ENCODE data around the gene NHS.

The NHS gene

DNA sequence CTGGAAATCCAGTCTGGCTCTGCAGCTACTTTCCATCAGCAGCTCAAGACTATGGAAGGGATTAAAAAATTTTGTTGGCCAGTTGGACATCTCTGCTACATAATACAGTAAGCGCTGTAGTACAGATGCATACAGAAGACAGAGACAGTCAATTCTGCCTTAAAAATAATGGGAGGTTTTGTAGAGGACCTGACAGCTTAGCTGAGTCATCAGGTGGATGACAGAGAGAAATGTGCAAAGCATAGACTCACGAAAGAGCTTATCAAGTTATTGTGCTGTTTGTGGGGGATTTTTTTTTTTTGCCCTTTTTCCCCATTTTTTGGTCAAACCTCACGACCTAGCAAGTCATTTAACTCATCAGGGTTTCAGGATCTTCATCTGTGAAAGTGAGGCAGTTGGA lies 213.3 kb downstream of the NHS start:
- DNase-seq (ENCODE audit: low read depth in 2 of 2): no peak

DNA sequence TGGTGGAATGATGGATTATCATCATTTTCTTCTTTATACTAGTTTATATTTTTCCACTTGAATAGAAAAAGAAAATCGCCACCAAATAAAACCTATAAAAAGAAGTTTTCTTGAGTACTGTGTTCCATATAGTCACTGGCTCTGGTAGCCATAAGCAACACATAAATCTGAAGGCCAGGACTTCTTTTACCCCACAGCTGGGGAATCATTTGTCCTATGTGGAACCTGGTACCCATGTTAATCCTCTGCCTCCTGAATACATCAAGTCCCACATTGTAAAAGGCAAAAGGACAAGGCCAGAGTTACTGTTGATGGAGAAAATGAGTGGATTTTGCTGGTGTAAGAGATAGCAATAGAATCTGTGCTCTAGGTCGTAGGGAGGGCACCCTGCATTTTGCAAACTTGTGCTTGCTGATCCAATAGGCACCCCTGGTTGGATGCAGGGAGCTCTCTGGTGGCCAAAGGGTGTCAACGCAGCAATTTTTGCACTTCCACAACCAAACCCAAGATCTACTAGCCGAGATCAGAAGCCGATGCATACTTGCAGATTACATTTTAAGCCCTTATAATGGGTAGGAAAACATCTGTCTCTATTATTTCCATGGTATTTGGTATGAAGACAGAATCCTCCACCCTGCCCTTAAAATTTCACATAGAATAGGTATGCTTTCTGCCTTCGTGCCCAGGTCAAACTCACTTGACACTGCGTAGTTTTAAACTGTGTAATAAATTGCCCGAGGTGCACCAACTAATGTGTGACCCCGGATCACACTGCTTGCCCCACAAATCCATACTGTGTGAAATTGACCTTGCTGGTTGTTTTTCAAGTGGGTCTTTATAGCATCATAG lies 216.1 kb downstream of the NHS start:
- peak; percentile 2 to 9 for DNase-seq (ENCODE audit: low read depth in 2 of 2)

GRCh38 chrX:17591741-17592110 lies 216.7 kb downstream of the NHS start:
- DNase-seq (ENCODE audit: low read depth in 2 of 2): no peak

DNA sequence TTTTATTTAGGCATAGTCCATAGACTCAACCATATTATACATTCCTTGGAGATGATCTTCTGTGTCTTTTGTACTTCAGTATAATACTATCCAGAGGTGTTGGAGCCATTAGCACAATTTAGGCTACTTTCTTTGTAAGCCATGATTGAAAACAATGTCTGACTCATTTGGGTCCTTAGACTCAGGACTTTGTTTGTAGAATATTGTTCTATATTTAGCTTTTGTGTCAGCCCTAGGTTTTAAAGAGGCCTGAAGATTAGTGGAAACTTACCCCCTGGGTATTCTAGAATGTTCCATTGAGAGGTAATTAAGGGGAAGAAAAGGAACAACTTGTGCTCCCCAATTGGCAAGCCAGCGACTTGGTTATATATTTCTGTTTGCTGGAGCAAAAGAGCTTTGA lies 217.1 kb downstream of the NHS start:
- no peak for DNase-seq (ENCODE audit: low read depth in 2 of 2)

DNA sequence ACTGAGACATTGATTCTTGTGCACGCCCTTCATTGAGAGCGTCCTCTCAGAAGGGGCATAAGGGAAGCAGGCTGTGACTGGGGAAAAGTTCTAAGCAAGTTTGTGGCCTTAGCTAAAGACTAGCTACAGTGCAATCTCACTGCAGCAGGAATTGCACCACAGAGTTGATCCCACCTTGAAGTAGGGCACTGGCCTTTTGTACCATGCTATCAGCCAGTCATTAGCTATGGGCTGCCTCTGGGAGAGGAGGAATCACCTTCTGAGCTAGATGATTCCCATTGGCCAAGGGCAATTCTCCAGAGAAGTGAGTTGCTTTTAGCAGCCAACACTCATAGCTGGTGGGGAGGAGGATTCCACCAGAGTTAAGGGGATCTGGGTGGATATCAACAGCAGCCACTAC lies 219.7 kb downstream of the NHS start:
- no peak for DNase-seq (ENCODE audit: low read depth in 2 of 2)

DNA sequence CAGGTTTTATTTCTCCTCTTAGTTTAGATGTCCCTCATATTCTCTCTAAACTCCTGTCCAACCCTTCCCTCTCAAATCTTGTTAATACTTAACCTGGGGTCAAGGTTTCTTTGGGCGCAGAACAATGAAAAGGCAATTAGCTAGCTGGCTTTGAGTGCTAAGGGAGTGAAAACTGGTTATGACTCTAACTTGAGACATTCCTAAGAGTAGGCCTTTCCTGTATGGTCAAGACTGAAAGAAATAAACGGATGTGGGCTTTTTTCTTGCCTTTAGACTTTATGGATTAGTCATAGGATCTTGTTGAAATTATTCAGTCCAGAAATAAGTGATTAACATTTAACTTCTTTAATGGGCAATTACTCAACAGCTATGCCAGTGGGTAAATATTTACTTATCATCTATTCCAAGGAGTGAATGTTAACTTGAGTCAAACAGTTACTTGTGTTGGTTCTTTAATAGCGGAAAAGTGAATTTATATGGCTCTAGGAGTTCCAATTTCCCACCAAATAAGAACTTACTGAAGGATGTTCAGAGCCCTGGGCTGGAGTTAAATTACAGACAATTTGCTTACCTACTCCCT lies 220.5 kb downstream of the NHS start:
- no peak for DNase-seq (ENCODE audit: low read depth in 2 of 2)

- no peak for DNase-seq (ENCODE audit: low read depth in 2 of 2)
These were observed 221.1 kb downstream of the NHS start for GRCh38 chrX:17596061-17596460.

- DNase-seq (ENCODE audit: low read depth in 2 of 2): no peak
These were observed 221.7 kb downstream of the NHS start for GRCh38 chrX:17596546-17597205.

GRCh38 chrX:17597327-17597726 lies 222.3 kb downstream of the NHS start:
- DNase-seq (ENCODE audit: low read depth in 2 of 2): no peak

- no peak for DNase-seq (ENCODE audit: low read depth in 2 of 2)
These were observed 222.9 kb downstream of the NHS start for GRCh38 chrX:17597836-17598439.

DNA sequence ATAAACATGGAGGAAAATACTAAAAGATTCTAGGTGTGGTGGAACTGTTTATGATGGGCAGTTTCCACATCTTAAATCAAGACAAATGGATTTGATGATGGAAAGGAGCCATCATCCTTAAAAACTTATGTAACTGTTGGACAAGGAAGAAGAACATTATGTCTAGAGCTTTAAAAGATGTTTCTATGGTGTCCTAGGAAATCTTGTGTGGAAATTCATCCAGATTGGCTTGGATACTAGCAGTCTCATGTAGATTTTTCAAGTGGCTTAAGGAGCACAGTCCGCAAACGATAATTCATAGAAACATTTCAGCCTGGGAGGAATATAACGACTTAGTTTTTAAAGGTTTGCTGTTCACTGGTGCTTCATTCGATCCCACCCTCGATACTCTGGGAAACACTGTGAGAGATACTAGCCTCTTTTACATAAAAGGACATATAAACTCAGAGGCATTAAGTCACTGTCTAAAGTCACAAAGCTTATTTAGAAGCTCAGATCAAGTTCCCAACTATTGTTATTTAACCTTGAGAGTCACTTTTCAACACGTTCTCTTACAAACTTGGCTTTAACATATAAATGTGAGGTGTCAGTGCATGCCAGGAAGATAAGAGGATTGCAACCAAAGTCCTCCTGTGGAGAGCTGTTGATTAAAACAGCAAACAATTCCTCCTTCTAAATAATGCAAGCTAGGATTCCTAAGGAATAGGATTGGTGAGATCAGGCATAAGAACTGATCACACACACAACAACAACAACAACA lies 226.6 kb downstream of the NHS start:
- DNase-seq (ENCODE audit: low read depth in 2 of 2): no peak

DNA sequence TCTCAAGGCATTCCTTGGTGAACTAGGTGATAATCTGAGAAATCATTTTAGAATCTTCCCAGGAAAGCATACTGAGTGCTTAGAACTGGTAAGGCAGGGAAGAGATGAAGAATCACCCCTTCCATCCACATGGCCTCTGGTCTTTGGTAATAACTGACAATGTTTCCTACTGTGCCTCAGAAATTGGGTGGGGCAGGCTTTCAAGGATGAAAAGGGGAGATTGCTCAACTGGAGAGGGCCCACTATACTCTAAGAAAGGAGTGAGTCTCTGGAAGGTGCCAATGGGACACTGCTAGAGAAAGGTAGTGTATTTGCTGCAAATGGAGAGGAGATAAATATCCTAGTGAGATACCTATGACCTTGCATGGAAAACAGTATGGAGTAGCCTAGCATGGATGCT lies 227.2 kb downstream of the NHS start:
- DNase-seq (ENCODE audit: low read depth in 2 of 2): no peak

DNA sequence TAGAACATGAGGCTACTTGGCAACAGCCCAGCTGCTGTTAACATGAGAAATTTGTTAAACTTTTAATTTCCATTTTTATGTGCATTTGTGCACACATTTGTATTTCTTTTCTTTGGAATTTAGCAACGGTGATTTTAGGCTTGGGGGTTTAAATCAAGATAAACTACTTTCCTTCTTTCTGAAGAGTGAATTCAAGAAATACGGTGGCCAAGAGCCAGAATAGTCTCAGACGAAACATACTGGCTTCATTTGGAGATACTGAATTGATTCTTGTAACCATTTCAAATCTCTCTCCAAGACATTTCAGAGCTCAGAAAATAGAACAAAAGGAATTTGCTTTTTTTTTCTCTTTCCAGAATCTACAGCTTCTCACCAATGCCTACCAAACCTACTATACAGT lies 228.2 kb downstream of the NHS start:
- DNase-seq (ENCODE audit: low read depth in 2 of 2): no peak

DNA sequence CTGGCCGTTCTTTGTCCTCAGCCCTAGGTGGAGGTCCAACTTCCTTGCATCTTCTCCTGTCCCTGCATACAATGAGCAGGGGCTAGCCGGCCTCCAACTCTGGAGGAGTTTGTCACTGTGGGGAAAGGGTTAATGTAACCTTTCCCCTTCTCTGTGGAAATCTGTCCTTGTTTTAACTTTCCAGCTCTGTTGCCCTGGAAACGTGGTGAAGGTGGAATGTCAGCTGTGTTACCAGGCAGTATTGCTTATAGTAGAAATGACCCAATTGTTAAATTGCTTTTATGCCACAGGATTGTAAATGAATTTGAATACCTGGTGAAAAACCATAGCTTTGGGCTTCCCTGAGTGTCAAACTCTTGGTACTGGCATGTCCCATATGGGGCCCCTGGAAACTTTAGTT lies 230.7 kb downstream of the NHS start:
- DNase-seq (ENCODE audit: low read depth in 2 of 2): no peak

GRCh38 chrX:17606231-17606630 lies 231.2 kb downstream of the NHS start:
- no peak for DNase-seq (ENCODE audit: low read depth in 2 of 2)

- DNase-seq (ENCODE audit: low read depth in 2 of 2): no peak
These were observed 233.9 kb downstream of the NHS start for GRCh38 chrX:17608888-17609287.

DNA sequence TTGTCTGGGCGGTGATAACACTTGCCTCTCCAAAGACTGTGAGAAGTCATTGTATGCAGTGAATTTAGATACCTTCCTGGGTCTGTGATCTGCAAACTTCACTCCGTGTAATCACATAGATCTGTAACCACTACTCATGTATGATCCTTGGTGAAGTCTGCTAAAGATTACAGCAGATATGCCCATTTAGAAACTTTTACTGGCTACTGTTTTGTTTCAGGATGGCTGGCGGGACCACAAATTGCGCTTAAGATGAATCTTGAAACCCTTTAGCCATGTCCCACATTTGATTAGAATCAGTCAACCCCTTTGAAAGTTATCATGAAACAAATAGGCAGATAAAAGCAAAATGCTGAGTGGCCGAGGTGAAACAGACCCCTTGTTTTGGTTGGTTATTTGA lies 235.8 kb downstream of the NHS start:
- no peak for DNase-seq (ENCODE audit: low read depth in 2 of 2)

GRCh38 chrX:17613979-17614588 lies 239.1 kb downstream of the NHS start:
- DNase-seq (ENCODE audit: low read depth in 2 of 2): no peak

- no peak for DNase-seq (ENCODE audit: low read depth in 2 of 2)
These were observed 241.9 kb downstream of the NHS start for GRCh38 chrX:17616936-17617335.

DNA sequence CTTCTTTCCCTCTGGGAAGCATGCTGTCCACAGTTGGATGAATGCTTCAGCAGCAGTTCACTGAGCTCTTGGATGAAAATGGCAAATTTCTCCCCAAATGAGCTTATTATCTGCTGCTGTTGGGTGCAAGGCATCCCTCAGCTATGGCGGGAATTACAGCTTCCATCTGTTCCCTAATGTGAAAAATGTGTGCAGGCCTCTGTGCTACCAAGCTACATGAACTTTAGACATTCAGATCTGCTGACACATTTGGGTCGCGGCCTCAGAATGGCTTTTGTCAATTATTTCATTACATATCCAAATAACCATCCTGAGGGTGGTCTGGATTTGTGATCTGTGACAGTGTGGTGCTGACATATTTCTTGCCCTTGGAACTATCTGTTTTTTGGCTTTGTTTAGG lies 242.8 kb downstream of the NHS start:
- no peak for DNase-seq (ENCODE audit: low read depth in 2 of 2)

DNA sequence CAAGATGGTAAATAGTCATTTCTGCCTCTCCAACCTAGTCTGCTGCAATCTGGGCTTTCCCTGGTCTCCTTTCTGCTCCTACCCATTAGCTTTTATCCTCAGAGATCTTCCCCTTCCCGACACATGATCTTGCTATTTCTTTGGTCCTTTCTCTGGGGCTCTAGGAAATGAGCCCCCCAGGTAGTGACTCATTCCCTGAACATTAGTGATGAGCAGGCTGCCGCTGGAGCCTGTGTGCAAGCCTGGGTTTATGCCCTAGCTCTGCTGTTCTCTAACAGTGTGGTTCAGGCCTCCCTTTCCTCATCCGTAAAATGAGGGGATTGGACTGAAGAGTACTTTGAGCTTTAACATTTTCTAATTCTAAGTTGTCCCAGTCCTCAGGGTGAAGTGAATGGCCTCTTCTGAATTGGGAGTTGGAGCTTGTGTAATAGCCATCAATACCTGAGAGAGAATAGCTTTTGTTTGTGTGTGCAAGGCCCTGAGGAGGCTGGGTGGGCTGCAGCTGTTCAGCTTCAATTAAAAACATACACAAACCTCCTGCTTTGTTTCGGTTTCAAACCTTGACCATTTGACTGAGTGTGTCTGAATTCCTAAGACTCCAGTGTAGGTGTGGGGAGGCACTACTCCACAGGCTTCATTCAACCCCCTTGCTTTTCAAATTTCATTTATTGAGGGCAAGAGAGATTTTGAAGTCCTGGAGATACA lies 246.7 kb downstream of the NHS start:
- DNase-seq (ENCODE audit: low read depth in 2 of 2): no peak
